H54 (cell line): ENCODE measurements around the gene WFDC2.

Source experiments
- DNase-seq: peaks from one replicate; pipeline ENCODE4 v3.0.0; 2011; ENCODE audit warnings: low spot score, mixed read lengths; ENCODE audit not compliant: insufficient read length
- FAIRE-seq: peaks from 3 replicates; lab custom pipeline; 2011; peaks lifted over from hg19 to GRCh38; lab: Jason Lieb, UNC
- POLR2A ChIP-seq: IDR thresholded peaks from 2 replicates; pipeline ENCODE4 v1.6.1; 2011; ENCODE audit warnings: low read depth, mild to moderate bottlenecking, low read length

WFDC2 gene

DNA sequence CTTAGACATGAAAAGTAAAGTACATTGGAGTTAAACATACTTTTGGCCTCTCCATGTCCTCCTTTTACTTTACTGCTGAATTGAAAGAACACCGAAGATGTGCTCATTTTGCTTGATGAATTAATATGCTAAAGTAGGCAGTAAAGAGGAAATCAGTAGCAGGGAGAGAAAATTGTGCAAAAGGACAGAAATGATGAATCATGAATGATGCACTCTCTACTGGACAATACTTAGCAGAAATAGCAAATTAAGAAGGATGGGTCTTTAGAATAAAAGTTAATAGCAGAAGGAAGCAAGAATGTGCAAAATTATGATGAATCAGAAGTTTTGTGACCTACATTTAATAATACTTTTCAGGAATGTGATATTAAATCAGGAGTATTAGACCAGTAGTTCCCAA, 54.3 kb downstream of the WFDC2 start:
- no peak for TF ChIP-seq POLR2A
- FAIRE-seq: no peak

DNA sequence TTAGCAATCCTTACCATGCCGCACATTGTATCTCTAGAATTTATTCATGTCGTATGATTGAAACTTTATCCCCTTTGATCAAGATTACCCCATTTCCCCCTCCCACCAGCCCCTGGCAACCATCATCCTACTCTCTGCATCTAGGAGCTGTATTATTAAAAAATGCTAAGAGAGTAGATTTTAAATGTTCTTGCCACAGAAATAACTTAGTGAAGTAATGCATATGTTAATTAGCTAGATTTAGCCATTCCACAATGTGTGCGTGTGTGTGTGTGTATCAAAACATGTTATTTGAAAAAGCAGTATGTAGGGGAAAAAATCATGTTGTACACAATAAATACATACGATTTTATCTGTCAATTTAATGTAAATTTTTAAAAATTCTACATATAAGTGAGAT, 57.7 kb downstream of the WFDC2 start:
- FAIRE-seq (no peak), DNase-seq (no peak)
- no peak for TF ChIP-seq POLR2A

More for the DNA sequence above, 54.3 kb downstream of the WFDC2 start:
- no peak for DNase-seq
